Mesendoderm (in vitro differentiated cells): Measurements from ENCODE around the gene NMNAT3.

Source experiments
- DNase-seq: peaks from one replicate; pipeline ENCODE4 v3.0.0; 2013
- H2AK5ac ChIP-seq: 2 replicates; pipeline ENCODE4 v1.6.1; 2013; ENCODE audit warnings: low read length, inconsistent platforms
- H2BK120ac ChIP-seq: 2 replicates; pipeline ENCODE4 v1.6.1; 2013; ENCODE audit warnings: low read depth, mild to moderate bottlenecking, low read length, moderate library complexity, mixed read lengths
- H2BK15ac ChIP-seq: replicated peaks from 2 replicates; pipeline ENCODE4 v1.6.1; 2013; ENCODE audit warnings: low read depth, mild to moderate bottlenecking, moderate library complexity
- H2BK5ac ChIP-seq: 2 replicates; pipeline ENCODE4 v1.6.1; 2013; ENCODE audit warnings: low read length, inconsistent platforms
- H3K18ac ChIP-seq: 2 replicates; pipeline ENCODE4 v1.6.1; 2013; ENCODE audit warnings: mild to moderate bottlenecking, low read length, mixed read lengths
- H3K23ac ChIP-seq: one replicate; pipeline ENCODE4 v1.6.1; 2013; ENCODE audit warnings: low read length
- H3K27ac ChIP-seq: 2 replicates; pipeline ENCODE4 v1.5.1; 2013; ENCODE audit warnings: low read depth, mild to moderate bottlenecking, inconsistent platforms, low read length, moderate library complexity
- H3K27me3 ChIP-seq: 2 replicates; pipeline ENCODE4 v1.6.1; 2013; ENCODE audit warnings: low read length, control low read depth, mild to moderate bottlenecking, inconsistent platforms; ENCODE audit not compliant: insufficient read depth, poor library complexity
- H3K36me3 ChIP-seq: 2 replicates; pipeline ENCODE4 v1.6.1; 2013; ENCODE audit warnings: low read length, inconsistent platforms; ENCODE audit not compliant: control insufficient read depth, insufficient read depth
- H3K4ac ChIP-seq: one replicate; pipeline ENCODE4 v1.6.1; 2013; ENCODE audit warnings: low read depth, mild to moderate bottlenecking, low read length, moderate library complexity
- H3K4me1 ChIP-seq: 2 replicates; pipeline ENCODE4 v1.6.1; 2013; ENCODE audit warnings: low read depth, low read length, inconsistent platforms; ENCODE audit not compliant: control insufficient read depth
- H3K4me2 ChIP-seq: 2 replicates; pipeline ENCODE4 v1.6.1; 2013; ENCODE audit warnings: low read length
- H3K4me3 ChIP-seq: 2 replicates; pipeline ENCODE4 v1.5.1; 2013; ENCODE audit warnings: mild to moderate bottlenecking, low read length
- H3K56ac ChIP-seq: one replicate; pipeline ENCODE4 v1.6.1; 2013; ENCODE audit warnings: low read length
- H3K79me1 ChIP-seq: 2 replicates; pipeline ENCODE4 v1.6.1; 2013; ENCODE audit warnings: low read length, inconsistent platforms
- H3K79me2 ChIP-seq: 2 replicates; pipeline ENCODE4 v1.6.1; 2013; ENCODE audit warnings: mild to moderate bottlenecking, low read length; ENCODE audit not compliant: control insufficient read depth, insufficient read depth
- H3K9ac ChIP-seq: 2 replicates; pipeline ENCODE4 v1.6.1; 2013; ENCODE audit warnings: low read length, inconsistent platforms
- H4K5ac ChIP-seq: one replicate; pipeline ENCODE4 v1.6.1; 2013; ENCODE audit warnings: low read length
- H4K8ac ChIP-seq: one replicate; pipeline ENCODE4 v1.6.1; 2013; ENCODE audit warnings: low read depth, mild to moderate bottlenecking, control low read depth, low read length, moderate library complexity
- WGBS: extraction: QIAGEN DNeasy Blood & Tissue Kit; methylation state at CpG from one replicate; pipeline ENCODE4 v1.1.7; 2013; ENCODE audit warnings: low lambda C conversion rate, missing lambda C conversion rate; ENCODE audit not compliant: insufficient coverage; ENCODE audit errors: extremely low coverage; 5-methylcytosine and 5-hydroxymethylcytosine counted together

Gene NMNAT3

DNA sequence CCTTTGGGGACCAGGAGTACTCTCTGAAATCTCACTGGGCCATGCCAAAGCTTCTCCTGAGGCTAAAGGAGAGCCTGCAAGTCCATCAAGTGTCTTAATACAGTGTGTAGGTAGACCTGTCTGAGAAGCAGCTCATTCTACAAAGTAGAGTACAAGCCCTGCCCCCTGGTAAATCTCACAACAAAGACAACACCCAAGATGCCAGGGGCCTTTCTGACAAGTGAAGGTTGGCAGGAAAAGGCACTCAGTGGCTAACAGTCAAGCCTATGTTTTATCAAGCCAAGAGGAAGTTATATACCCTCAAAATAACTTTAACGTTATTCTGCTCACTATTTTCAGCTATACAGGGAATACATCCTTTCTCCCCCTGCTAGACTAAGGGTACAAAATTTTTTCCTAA is 58.3 kb downstream of the NMNAT3 start:
- Histone ChIP-seq H3K4me2 (no peak overlapping the region), H2AK5ac (no peak overlapping the region), H3K79me1 (no peaks in the 10 kb centered on the region), H3K79me2 (no peaks in the 10 kb centered on the region), H3K4ac (no peak overlapping the region), H2BK5ac (no peak overlapping the region), H4K8ac (no peak overlapping the region), H3K27ac (no peak overlapping the region), H3K18ac (no peak overlapping the region), H3K4me1 (no peaks in the 10 kb centered on the region), H3K36me3 (no peaks in the 10 kb centered on the region), H3K9ac (no peak overlapping the region), H4K5ac (no peak overlapping the region), H3K56ac (no peak overlapping the region), H2BK15ac (no peak overlapping the region), H2BK120ac (no peak overlapping the region), H3K27me3 (no peaks in the 10 kb centered on the region), H3K23ac (no peak overlapping the region), H3K4me3 (no peak overlapping the region)
- no peak for DNase-seq
- WGBS, result no CpG with 5 or more reads among the region's 1 CpG

DNA sequence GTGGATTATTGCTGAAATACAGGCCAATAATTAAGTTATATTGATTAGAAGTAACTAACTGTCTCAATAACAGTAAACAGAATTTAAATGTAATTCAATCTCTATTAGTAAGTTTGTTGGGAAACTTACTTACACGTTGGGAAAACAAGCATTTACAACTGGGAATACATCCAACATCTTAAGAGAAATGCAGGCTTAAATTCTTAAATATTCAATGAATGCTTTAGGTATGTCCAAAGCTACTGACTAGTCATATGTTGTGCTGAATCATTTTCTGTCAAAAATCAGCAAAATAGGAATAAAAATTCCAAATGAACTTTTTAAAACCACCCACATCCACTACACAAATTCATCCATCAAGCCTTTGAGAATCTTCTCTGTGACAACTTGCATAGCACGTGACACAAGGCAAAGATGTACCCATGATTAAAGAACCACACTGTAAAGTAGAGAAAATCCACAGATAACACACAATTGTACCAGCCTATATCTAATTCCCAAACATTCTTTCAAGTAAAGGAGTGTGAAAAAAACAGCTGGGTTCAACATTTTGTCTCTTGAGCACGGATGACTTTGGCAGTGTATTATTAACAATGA is 60.0 kb downstream of the NMNAT3 start:
- no peaks in the 10 kb centered on the region for H3K27me3 ChIP-seq
- no peak overlapping the region for H3K56ac ChIP-seq
- H2AK5ac ChIP-seq, result no peak overlapping the region
- H3K18ac ChIP-seq, result no peak overlapping the region
- H2BK5ac ChIP-seq, result no peak overlapping the region
- H3K36me3 ChIP-seq, result no peaks in the 10 kb centered on the region
- H3K4me2 ChIP-seq, result no peak overlapping the region
- no peaks in the 10 kb centered on the region for H3K79me1 ChIP-seq
- H3K79me2 ChIP-seq, result no peaks in the 10 kb centered on the region
- H3K4ac ChIP-seq, result no peak overlapping the region
- no CpG with 5 or more reads among the region's 3 CpGs for WGBS
- H3K4me3 ChIP-seq, result no peak overlapping the region
- no peak overlapping the region for H3K23ac ChIP-seq
- no peak overlapping the region for H3K9ac ChIP-seq
- no peaks in the 10 kb centered on the region for H3K4me1 ChIP-seq
- H3K27ac ChIP-seq, result no peak overlapping the region
- no peak overlapping the region for H2BK120ac ChIP-seq
- H2BK15ac ChIP-seq, result no peak overlapping the region
- no peak for DNase-seq
- no peak overlapping the region for H4K8ac ChIP-seq
- no peak overlapping the region for H4K5ac ChIP-seq

DNA sequence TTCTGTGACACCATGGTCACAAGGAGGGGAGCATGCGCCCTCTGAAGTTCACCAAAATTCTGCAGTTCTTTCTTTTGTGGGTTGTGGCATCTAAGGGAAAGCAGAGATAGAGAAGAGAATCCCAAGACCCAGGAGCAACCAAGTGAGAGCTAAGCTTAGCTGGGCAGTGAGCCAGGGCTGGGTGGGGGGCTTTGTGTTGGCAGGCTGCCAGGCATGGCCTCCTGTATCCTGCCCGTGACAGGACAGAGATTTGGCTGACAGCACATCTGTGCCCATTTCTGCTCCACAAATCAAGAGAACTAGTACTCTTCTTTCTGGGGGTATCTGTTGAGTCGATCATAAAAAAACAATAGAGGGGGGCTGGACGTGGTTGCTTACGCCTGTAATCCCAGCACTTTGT is 66.2 kb downstream of the NMNAT3 start:
- H3K56ac ChIP-seq, result no peak overlapping the region

DNA sequence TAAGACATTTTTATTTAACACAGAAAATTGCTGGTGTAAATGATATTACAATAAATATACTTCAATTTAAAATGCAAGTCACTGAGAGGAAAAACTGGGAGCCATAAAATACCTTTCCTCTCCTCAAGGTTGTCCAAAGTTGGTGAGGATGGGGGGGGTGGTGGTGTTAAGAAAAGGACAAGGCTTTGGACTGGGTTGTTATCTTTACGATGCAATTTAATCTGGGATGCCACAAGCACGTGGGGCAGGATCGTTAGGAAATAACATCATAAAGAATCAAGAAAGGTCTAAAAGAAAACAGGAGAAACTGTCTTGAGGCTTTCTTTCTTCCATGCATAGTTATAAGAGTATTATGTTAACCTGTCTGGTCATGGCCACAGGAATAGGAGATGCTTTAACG is 66.9 kb downstream of the NMNAT3 start:
- no peaks in the 10 kb centered on the region for H3K79me1 ChIP-seq
- H3K18ac ChIP-seq, result no peak overlapping the region
- H3K4me2 ChIP-seq, result no peak overlapping the region
- H2BK15ac ChIP-seq, result no peak overlapping the region
- H3K27me3 ChIP-seq, result no peaks in the 10 kb centered on the region
- H3K4me3 ChIP-seq, result no peak overlapping the region
- H2BK5ac ChIP-seq, result no peak overlapping the region
- no peak overlapping the region for H4K5ac ChIP-seq
- H4K8ac ChIP-seq, result no peak overlapping the region
- no peak overlapping the region for H3K27ac ChIP-seq
- H2BK120ac ChIP-seq, result no peak overlapping the region
- no peaks in the 10 kb centered on the region for H3K4me1 ChIP-seq
- no peak overlapping the region for H2AK5ac ChIP-seq
- no peak overlapping the region for H3K4ac ChIP-seq
- no peak for DNase-seq
- no peak overlapping the region for H3K9ac ChIP-seq
- no peak overlapping the region for H3K23ac ChIP-seq
- no peak overlapping the region for H3K56ac ChIP-seq
- no peaks in the 10 kb centered on the region for H3K36me3 ChIP-seq
- no CpG with 5 or more reads among the region's 4 CpGs for WGBS
- no peaks in the 10 kb centered on the region for H3K79me2 ChIP-seq

More for the DNA sequence above, 66.2 kb downstream of the NMNAT3 start:
- Histone ChIP-seq H3K27me3 (no peaks in the 10 kb centered on the region), H3K18ac (no peak overlapping the region), H3K79me2 (no peaks in the 10 kb centered on the region), H2BK15ac (no peak overlapping the region), H2AK5ac (no peak overlapping the region), H3K4me2 (no peak overlapping the region), H3K23ac (no peak overlapping the region), H3K27ac (no peak overlapping the region), H2BK5ac (no peak overlapping the region), H4K5ac (no peak overlapping the region), H2BK120ac (no peak overlapping the region), H4K8ac (no peak overlapping the region), H3K4ac (no peak overlapping the region), H3K79me1 (no peaks in the 10 kb centered on the region), H3K4me3 (no peak overlapping the region), H3K9ac (no peak overlapping the region), H3K4me1 (no peaks in the 10 kb centered on the region), H3K36me3 (no peaks in the 10 kb centered on the region)
- WGBS, result no CpG with 5 or more reads among the region's 5 CpGs
- DNase-seq, result no peak

DNA sequence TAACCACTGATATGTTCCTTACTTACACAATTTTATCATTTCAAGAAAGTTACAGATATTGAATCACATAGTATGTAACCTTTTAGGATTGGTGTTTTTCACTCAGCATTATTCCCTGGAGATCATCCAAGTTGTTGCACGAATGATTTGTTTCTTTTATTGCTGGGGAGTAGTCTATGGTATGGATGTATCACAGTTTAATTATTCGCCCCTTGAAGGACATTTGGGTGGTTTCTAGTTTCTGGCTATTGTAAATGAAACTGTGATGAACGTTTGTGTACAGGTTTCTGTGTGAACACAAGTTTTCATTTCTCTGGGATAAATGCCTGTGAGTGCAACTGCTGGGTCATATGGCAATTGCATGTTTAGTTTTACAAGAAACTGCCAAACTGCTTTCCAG is 68.8 kb downstream of the NMNAT3 start:
- no peak overlapping the region for H3K23ac ChIP-seq
- H3K79me2 ChIP-seq, result no peaks in the 10 kb centered on the region
- no CpG with 5 or more reads among the region's 3 CpGs for WGBS

DNA sequence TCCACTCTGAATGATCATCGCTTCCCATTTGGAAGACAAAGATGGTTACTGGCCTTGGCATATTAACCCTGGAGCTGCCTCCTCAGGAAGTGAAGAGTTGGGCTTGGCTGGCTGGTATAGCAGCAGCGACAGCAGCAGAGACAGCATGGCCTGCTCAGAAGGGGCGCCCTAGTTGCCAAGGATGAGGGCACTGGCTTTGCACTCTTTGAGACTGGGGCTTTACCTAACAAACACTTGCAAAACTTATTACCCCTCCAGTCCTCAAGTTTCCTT is 69.7 kb downstream of the NMNAT3 start:
- WGBS, result no CpG with 5 or more reads among the region's 3 CpGs
- Histone ChIP-seq H3K36me3 (no peaks in the 10 kb centered on the region), H3K4me2 (no peak overlapping the region), H3K9ac (no peak overlapping the region), H3K27me3 (no peaks in the 10 kb centered on the region), H2BK15ac (no peak overlapping the region), H3K18ac (no peak overlapping the region), H3K27ac (no peak overlapping the region), H2AK5ac (no peak overlapping the region), H2BK120ac (no peak overlapping the region), H2BK5ac (no peak overlapping the region), H3K56ac (no peak overlapping the region), H3K23ac (no peak overlapping the region), H3K4me1 (no peaks in the 10 kb centered on the region), H3K4me3 (no peak overlapping the region), H3K79me1 (no peaks in the 10 kb centered on the region), H4K8ac (no peak overlapping the region), H3K4ac (no peak overlapping the region), H3K79me2 (no peaks in the 10 kb centered on the region), H4K5ac (no peak overlapping the region)
- no peak for DNase-seq

More for the DNA sequence above, 68.8 kb downstream of the NMNAT3 start:
- H3K27me3 ChIP-seq, result no peaks in the 10 kb centered on the region
- no peak overlapping the region for H3K56ac ChIP-seq
- H3K4me2 ChIP-seq, result no peak overlapping the region
- H4K5ac ChIP-seq, result no peak overlapping the region
- no peak for DNase-seq
- H3K4ac ChIP-seq, result no peak overlapping the region
- H3K36me3 ChIP-seq, result no peaks in the 10 kb centered on the region
- H4K8ac ChIP-seq, result no peak overlapping the region
- H3K18ac ChIP-seq, result no peak overlapping the region
- no peak overlapping the region for H2BK5ac ChIP-seq
- no peak overlapping the region for H3K27ac ChIP-seq
- no peak overlapping the region for H2AK5ac ChIP-seq
- no peak overlapping the region for H2BK15ac ChIP-seq
- H3K9ac ChIP-seq, result no peak overlapping the region
- no peaks in the 10 kb centered on the region for H3K79me1 ChIP-seq
- no peak overlapping the region for H2BK120ac ChIP-seq
- H3K4me3 ChIP-seq, result no peak overlapping the region
- H3K4me1 ChIP-seq, result no peaks in the 10 kb centered on the region
